Stimulated activated naive B cell treated with anti-CD40 and anti-IgM and Interleukin-4, amounts not matched to agents 10 μg/mL and 1 μg/mL and 100 μg/mL, for 72 hours (primary cell): Measurements from ENCODE around the gene SENP2.
A peak's percentile ranks its signal among the peaks of the same experiment; 100 is the strongest.
"Not testable (repeated sequence)": the region's sequence is repeated elsewhere in the genome, so short reads cannot be mapped to it uniquely, and the experiment has no call there.

Source experiments
- ATAC-seq, 2 donors: fragments of 150-1000 bp; cut with Tn5 transposase; replicated peaks; 2 replicates each; pipeline ENCODE4 v1.10.0; 2021; ENCODE audit warnings: moderate library complexity in 1 of 2
- DNase-seq: peaks from one replicate; pipeline ENCODE4 v3.0.0; 2021
- H3K27ac Mint-ChIP-seq: one replicate; pipeline ENCODE4 v1.8.0; 2022; ENCODE audit warnings: mild to moderate bottlenecking, mixed read lengths
- H3K27me3 Mint-ChIP-seq, 2 donors: one replicate each; pipeline ENCODE4 v1.8.0; 2022; ENCODE audit warnings: mixed read lengths in 2 of 2
- H3K36me3 Mint-ChIP-seq, 2 donors: one replicate each; pipeline ENCODE4 v1.8.0; 2022; ENCODE audit warnings: mixed read lengths in 2 of 2, mild to moderate bottlenecking in 1 of 2
- H3K4me1 Mint-ChIP-seq, 2 donors: one replicate each; pipeline ENCODE4 v1.8.0; 2022; ENCODE audit warnings: mixed read lengths in 2 of 2, mild to moderate bottlenecking in 1 of 2
- H3K4me3 Mint-ChIP-seq, 2 donors: one replicate each; pipeline ENCODE4 v1.8.0; 2022; ENCODE audit warnings: mild to moderate bottlenecking in 2 of 2, mixed read lengths in 2 of 2, moderate library complexity in 1 of 2
- H3K9me3 Mint-ChIP-seq, 2 donors: one replicate each; pipeline ENCODE4 v1.8.0; 2022; ENCODE audit warnings: mixed read lengths in 2 of 2, mild to moderate bottlenecking in 1 of 2

Gene SENP2

GRCh38 chr3:185585859-185586685 is at the start of gene SENP2:
SENP2 (plus strand) TSS chr3:185586295; CDS start chr3:185586414, 119 bp downstream.
- no peaks in the 10 kb centered on the region for H3K9me3 Mint-ChIP-seq
- H3K27ac Mint-ChIP-seq = peak within 1 kb of the TSS; percentile 99
- no peaks in the 10 kb centered on the region for H3K27me3 Mint-ChIP-seq
- ATAC-seq (peak; percentile 97 to 98), DNase-seq (peak; percentile 99)
- H3K4me3 Mint-ChIP-seq = peak within 1 kb of the TSS; percentile 81 to 88
- H3K36me3 Mint-ChIP-seq = peaks cover 3 to 7% of the 10 kb centered on the region in 2 donors
- peaks cover 18 to 46% of the 10 kb centered on the region in 2 donors for H3K4me1 Mint-ChIP-seq

- Mint-ChIP-seq H3K27ac (peak overlapping the region; percentile 22), H3K4me1 (peaks cover 8 to 12% of the 10 kb centered on the region in 2 donors), H3K27me3 (peaks cover 0 to 4% of the 10 kb centered on the region in 2 donors), H3K4me3 (no peak overlapping the region), H3K9me3 (no peaks in the 10 kb centered on the region), H3K36me3 (no peaks in the 10 kb centered on the region)
- DNase-seq (peak; percentile 67), ATAC-seq (peak; percentile 99)
Observed at GRCh38 chr3:185537369-185537970, 48.6 kb upstream of the SENP2 start.

- Mint-ChIP-seq H3K9me3 (no peaks in the 10 kb centered on the region), H3K36me3 (no peaks in the 10 kb centered on the region), H3K4me1 (peaks cover 8 to 12% of the 10 kb centered on the region in 2 donors), H3K27me3 (peaks cover 0 to 19% of the 10 kb centered on the region in 2 donors), H3K4me3 (no peak overlapping the region), H3K27ac (no peak overlapping the region)
- ATAC-seq = no peak
- no peak for DNase-seq
Observed at GRCh38 chr3:185539934-185540333, 46.2 kb upstream of the SENP2 start.

GRCh38 chr3:185540695-185541094 is 45.4 kb upstream of the SENP2 start:
- no peak for ATAC-seq
- DNase-seq = no peak
- Mint-ChIP-seq H3K27me3 (peaks cover 0 to 19% of the 10 kb centered on the region in 2 donors), H3K4me3 (no peak overlapping the region), H3K36me3 (no peaks in the 10 kb centered on the region), H3K27ac (no peak overlapping the region), H3K9me3 (no peaks in the 10 kb centered on the region), H3K4me1 (peaks cover 8 to 12% of the 10 kb centered on the region in 2 donors)

GRCh38 chr3:185549122-185549521 is 37.0 kb upstream of the SENP2 start:
- ATAC-seq (no peak), DNase-seq (no peak)
- Mint-ChIP-seq H3K9me3 (no peaks in the 10 kb centered on the region), H3K27ac (no peak overlapping the region), H3K36me3 (no peaks in the 10 kb centered on the region), H3K4me1 (peaks cover 1 to 7% of the 10 kb centered on the region in 2 donors), H3K27me3 (peaks cover 0 to 6% of the 10 kb centered on the region in 2 donors), H3K4me3 (no peak overlapping the region)

- H3K4me1 Mint-ChIP-seq = peaks cover 1 to 7% of the 10 kb centered on the region in 2 donors
- no peaks in the 10 kb centered on the region for H3K9me3 Mint-ChIP-seq
- ATAC-seq = no peak
- DNase-seq = no peak
- H3K36me3 Mint-ChIP-seq = no peaks in the 10 kb centered on the region
- no peak overlapping the region for H3K4me3 Mint-ChIP-seq
- no peak overlapping the region for H3K27ac Mint-ChIP-seq
- H3K27me3 Mint-ChIP-seq = peaks cover 0 to under 1% of the 10 kb centered on the region in 2 donors
Observed at GRCh38 chr3:185549651-185550111, 36.4 kb upstream of the SENP2 start.

GRCh38 chr3:185552358-185552877 is 33.7 kb upstream of the SENP2 start, which contains the start of gene LIPH:
LIPH (minus strand) TSS chr3:185552588; CDS start chr3:185552471, 117 bp downstream.
- DNase-seq (peak; percentile 9), ATAC-seq (peak; percentile 92 to 97)
- Mint-ChIP-seq H3K27me3 (no peaks in the 10 kb centered on the region), H3K9me3 (no peaks in the 10 kb centered on the region), H3K4me3 (no peak within 1 kb of the TSS), H3K36me3 (no peaks in the 10 kb centered on the region), H3K4me1 (peaks cover 1 to 7% of the 10 kb centered on the region in 2 donors), H3K27ac (no peak within 1 kb of the TSS)

- H3K9me3 Mint-ChIP-seq = no peaks in the 10 kb centered on the region
- H3K27ac Mint-ChIP-seq = no peak overlapping the region
- no peak overlapping the region for H3K4me3 Mint-ChIP-seq
- no peak for DNase-seq
- no peaks in the 10 kb centered on the region for H3K36me3 Mint-ChIP-seq
- ATAC-seq = no peak
- peaks cover 9 to 20% of the 10 kb centered on the region in 2 donors for H3K4me1 Mint-ChIP-seq
- peaks cover 4 to 6% of the 10 kb centered on the region in 2 donors for H3K27me3 Mint-ChIP-seq
Observed at GRCh38 chr3:185555101-185555501, 31.0 kb upstream of the SENP2 start.

GRCh38 chr3:185555860-185556347 is 30.2 kb upstream of the SENP2 start:
- H3K27ac Mint-ChIP-seq = no peak overlapping the region
- H3K9me3 Mint-ChIP-seq = no peaks in the 10 kb centered on the region
- H3K4me1 Mint-ChIP-seq = peaks cover 9 to 20% of the 10 kb centered on the region in 2 donors
- no peaks in the 10 kb centered on the region for H3K36me3 Mint-ChIP-seq
- H3K27me3 Mint-ChIP-seq = peaks cover 4 to 6% of the 10 kb centered on the region in 2 donors
- ATAC-seq = no peak
- DNase-seq = no peak
- H3K4me3 Mint-ChIP-seq = no peak overlapping the region

GRCh38 chr3:185556640-185557039 is 29.5 kb upstream of the SENP2 start:
- not testable (repeated sequence) for H3K9me3 Mint-ChIP-seq, DNase-seq, H3K27ac Mint-ChIP-seq, ATAC-seq, H3K27me3 Mint-ChIP-seq, H3K36me3 Mint-ChIP-seq, H3K4me3 Mint-ChIP-seq
- H3K4me1 Mint-ChIP-seq = peaks cover 9 to 26% of the 10 kb centered on the region in 2 donors

GRCh38 chr3:185558395-185558794 is 27.7 kb upstream of the SENP2 start:
- peaks cover 10 to 18% of the 10 kb centered on the region in 2 donors for H3K4me1 Mint-ChIP-seq
- H3K9me3 Mint-ChIP-seq = no peaks in the 10 kb centered on the region
- no peak overlapping the region for H3K27ac Mint-ChIP-seq
- no peak for DNase-seq
- ATAC-seq = no peak
- peaks cover 4 to 6% of the 10 kb centered on the region in 2 donors for H3K27me3 Mint-ChIP-seq
- H3K36me3 Mint-ChIP-seq = no peaks in the 10 kb centered on the region
- H3K4me3 Mint-ChIP-seq = no peak overlapping the region

GRCh38 chr3:185559706-185560090 is 26.4 kb upstream of the SENP2 start:
- Mint-ChIP-seq H3K36me3 (no peaks in the 10 kb centered on the region), H3K4me1 (peaks cover 10 to 18% of the 10 kb centered on the region in 2 donors), H3K4me3 (peak overlapping the region in 1 of 2 donors; percentile 87), H3K27me3 (peaks cover 4 to 6% of the 10 kb centered on the region in 2 donors), H3K9me3 (no peaks in the 10 kb centered on the region), H3K27ac (no peak overlapping the region)
- ATAC-seq (no peak), DNase-seq (no peak)

- Mint-ChIP-seq H3K27ac (no peak overlapping the region), H3K36me3 (no peaks in the 10 kb centered on the region), H3K4me1 (peaks cover 10 to 18% of the 10 kb centered on the region in 2 donors), H3K27me3 (peaks cover 4 to 6% of the 10 kb centered on the region in 2 donors), H3K4me3 (no peak overlapping the region), H3K9me3 (no peaks in the 10 kb centered on the region)
- DNase-seq = no peak
- ATAC-seq = no peak
Observed at GRCh38 chr3:185560676-185561075, 25.4 kb upstream of the SENP2 start.

- Mint-ChIP-seq H3K27me3 (peaks cover 4 to 6% of the 10 kb centered on the region in 2 donors), H3K9me3 (no peaks in the 10 kb centered on the region), H3K4me1 (peaks cover 10 to 18% of the 10 kb centered on the region in 2 donors), H3K36me3 (no peaks in the 10 kb centered on the region), H3K4me3 (peak overlapping the region in 1 of 2 donors; percentile 35), H3K27ac (no peak overlapping the region)
- no peak for DNase-seq
- ATAC-seq = peak in 1 of 2 donors; percentile 18
Observed at GRCh38 chr3:185561374-185561943, 24.6 kb upstream of the SENP2 start.
